Osteocyte (in vitro differentiated cells): ENCODE data around the gene SRSF10. TPM values are rescaled to one million over a fixed set of nuclear protein-coding genes. Genes with fewer than 3 reads are reported as not detected.

Experiments
- DNase-seq: peaks from one replicate; pipeline ENCODE4 v3.0.0; 2021; ENCODE audit warnings: mixed read lengths; ENCODE audit not compliant: unreplicated experiment; ENCODE audit errors: extremely low spot score
- H3K27ac Mint-ChIP-seq: one replicate; pipeline ENCODE4 v1.8.0; 2021; ENCODE audit warnings: mild to moderate bottlenecking, mixed read lengths; ENCODE audit not compliant: unreplicated experiment
- H3K27me3 Mint-ChIP-seq: one replicate; pipeline ENCODE4 v1.8.0; 2021; ENCODE audit warnings: mixed read lengths; ENCODE audit not compliant: unreplicated experiment
- H3K36me3 Mint-ChIP-seq: one replicate; pipeline ENCODE4 v1.8.0; 2021; ENCODE audit warnings: mixed read lengths; ENCODE audit not compliant: unreplicated experiment
- H3K4me1 Mint-ChIP-seq: one replicate; pipeline ENCODE4 v1.8.0; 2021; ENCODE audit warnings: mixed read lengths; ENCODE audit not compliant: unreplicated experiment
- H3K4me3 Mint-ChIP-seq: one replicate; pipeline ENCODE4 v1.8.0; 2021; ENCODE audit warnings: mild to moderate bottlenecking, moderate library complexity, mixed read lengths; ENCODE audit not compliant: unreplicated experiment
- H3K9me3 Mint-ChIP-seq: one replicate; pipeline ENCODE4 v1.8.0; 2021; ENCODE audit warnings: mixed read lengths; ENCODE audit not compliant: unreplicated experiment
- total RNA-seq: library from RNA; stranded (reverse); gene quantifications from 2 replicates; pipeline ENCODE4 v1.2.1, GENCODE V29; 2021
- TF ChIP-seq, protein P1 (sequence below): fragments of 200-600 bp; sonication (generic); IDR thresholded peaks from 2 replicates; pipeline ENCODE4 v1.5.0; 2021; ENCODE audit warnings: antibody characterized with exemption, mild to moderate bottlenecking, moderate library complexity

The SRSF10 gene
- total RNA-seq, 1 donor from 2014 or later, result 93.3 TPM

DNA sequence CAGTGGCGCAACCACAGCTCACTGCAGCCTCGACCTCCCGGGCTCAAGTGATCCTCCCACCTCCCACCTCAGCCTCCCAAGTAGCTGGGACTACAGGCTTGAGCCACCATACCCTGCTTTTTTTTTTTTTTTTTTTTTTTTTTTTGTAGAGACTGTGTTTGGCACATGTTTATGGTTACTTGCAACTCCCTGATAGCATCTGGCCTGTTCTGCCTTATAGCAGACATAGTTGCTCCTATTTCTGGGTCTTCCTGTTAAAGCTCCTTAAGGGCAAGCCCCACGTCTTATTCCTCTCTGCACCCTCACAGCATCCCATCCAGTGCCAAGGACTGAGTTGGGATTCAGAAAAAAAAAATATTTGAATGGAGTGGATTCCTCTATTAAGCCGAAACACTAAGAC lies 49.9 kb downstream of the SRSF10 start:
- H3K4me3 Mint-ChIP-seq, result no peak overlapping the region
- TF ChIP-seq, protein P1, sequence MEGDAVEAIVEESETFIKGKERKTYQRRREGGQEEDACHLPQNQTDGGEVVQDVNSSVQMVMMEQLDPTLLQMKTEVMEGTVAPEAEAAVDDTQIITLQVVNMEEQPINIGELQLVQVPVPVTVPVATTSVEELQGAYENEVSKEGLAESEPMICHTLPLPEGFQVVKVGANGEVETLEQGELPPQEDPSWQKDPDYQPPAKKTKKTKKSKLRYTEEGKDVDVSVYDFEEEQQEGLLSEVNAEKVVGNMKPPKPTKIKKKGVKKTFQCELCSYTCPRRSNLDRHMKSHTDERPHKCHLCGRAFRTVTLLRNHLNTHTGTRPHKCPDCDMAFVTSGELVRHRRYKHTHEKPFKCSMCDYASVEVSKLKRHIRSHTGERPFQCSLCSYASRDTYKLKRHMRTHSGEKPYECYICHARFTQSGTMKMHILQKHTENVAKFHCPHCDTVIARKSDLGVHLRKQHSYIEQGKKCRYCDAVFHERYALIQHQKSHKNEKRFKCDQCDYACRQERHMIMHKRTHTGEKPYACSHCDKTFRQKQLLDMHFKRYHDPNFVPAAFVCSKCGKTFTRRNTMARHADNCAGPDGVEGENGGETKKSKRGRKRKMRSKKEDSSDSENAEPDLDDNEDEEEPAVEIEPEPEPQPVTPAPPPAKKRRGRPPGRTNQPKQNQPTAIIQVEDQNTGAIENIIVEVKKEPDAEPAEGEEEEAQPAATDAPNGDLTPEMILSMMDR, result no peak
- no peak for DNase-seq
- H3K27me3 Mint-ChIP-seq, result peaks cover 20% of the 10 kb centered on the region
- H3K9me3 Mint-ChIP-seq, result no peaks in the 10 kb centered on the region
- no peak overlapping the region for H3K27ac Mint-ChIP-seq
- no peaks in the 10 kb centered on the region for H3K36me3 Mint-ChIP-seq
- peaks cover 8% of the 10 kb centered on the region for H3K4me1 Mint-ChIP-seq

DNA sequence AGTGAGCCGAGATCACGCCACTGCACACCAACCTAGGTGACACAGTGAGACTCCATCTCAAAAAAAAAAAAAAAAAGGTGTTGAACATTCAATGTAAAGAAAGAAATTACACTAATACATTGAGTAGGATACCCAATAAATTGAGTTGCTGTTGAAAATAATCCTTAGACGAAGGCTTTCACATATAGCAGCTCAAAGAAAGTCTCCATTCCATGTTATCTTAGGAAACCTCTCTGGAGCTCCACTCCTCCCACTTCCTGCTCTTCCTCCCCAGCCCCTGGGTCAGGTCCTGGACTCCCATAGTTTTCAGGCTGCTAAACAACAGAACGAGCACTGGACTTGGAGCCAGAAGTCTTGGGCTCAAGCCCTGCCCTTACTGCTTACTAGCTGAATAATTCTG lies 51.3 kb downstream of the SRSF10 start:
- H3K27ac Mint-ChIP-seq, result no peak overlapping the region
- no peaks in the 10 kb centered on the region for H3K36me3 Mint-ChIP-seq
- DNase-seq, result no peak
- H3K27me3 Mint-ChIP-seq, result peaks cover 21% of the 10 kb centered on the region
- H3K9me3 Mint-ChIP-seq, result no peaks in the 10 kb centered on the region
- TF ChIP-seq, protein P1, result no peak
- no peak overlapping the region for H3K4me3 Mint-ChIP-seq
- peaks cover 8% of the 10 kb centered on the region for H3K4me1 Mint-ChIP-seq

DNA sequence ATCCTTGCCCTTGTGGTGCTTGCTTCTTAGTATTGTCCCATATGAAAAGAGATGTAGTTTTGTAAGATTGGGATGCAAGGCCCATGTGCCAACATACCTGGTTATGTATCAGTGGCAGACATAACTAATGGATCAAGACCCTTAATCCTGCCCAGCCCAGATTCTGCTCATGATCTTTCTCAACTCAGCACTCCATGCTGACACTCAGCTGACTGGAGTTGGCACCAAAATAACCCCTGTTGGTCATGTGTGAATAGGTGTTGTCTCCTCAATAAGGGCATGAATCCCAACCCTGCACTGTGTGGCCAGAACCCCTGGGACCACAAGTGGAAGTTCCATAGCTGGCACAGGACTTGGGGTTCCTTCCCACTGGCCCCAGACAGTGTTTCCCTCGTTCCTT lies 53.0 kb downstream of the SRSF10 start:
- no peak for DNase-seq
- no peak overlapping the region for H3K4me3 Mint-ChIP-seq
- no peak overlapping the region for H3K27ac Mint-ChIP-seq

DNA sequence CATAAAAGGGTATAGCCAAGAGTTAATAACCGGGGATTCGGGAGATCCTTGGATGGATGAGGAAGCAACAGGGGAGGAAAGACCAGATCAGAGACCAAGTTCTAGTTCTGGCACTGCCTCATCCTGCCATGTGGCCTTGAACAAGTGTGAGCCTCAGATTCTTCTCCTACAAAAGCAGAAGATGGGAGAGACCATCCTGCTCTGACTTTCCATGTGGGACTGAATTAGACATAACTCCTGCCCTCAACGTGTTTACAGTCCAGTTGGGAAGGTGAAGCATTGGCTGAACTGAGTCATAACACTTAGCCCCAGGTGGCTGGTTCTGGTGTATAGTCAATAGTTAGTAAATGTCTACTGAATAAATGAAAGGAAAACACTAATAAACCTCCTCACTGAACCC lies 54.8 kb downstream of the SRSF10 start:
- Mint-ChIP-seq H3K36me3 (no peaks in the 10 kb centered on the region), H3K4me1 (no peaks in the 10 kb centered on the region), H3K9me3 (no peaks in the 10 kb centered on the region), H3K4me3 (no peak overlapping the region), H3K27me3 (peaks cover 15% of the 10 kb centered on the region), H3K27ac (no peak overlapping the region)
- no peak for DNase-seq
- TF ChIP-seq, protein P1, result no peak

More for the DNA sequence above, 53.0 kb downstream of the SRSF10 start:
- no peaks in the 10 kb centered on the region for H3K36me3 Mint-ChIP-seq
- peaks cover 18% of the 10 kb centered on the region for H3K27me3 Mint-ChIP-seq
- peaks cover 8% of the 10 kb centered on the region for H3K4me1 Mint-ChIP-seq
- no peaks in the 10 kb centered on the region for H3K9me3 Mint-ChIP-seq
- TF ChIP-seq, protein P1, result no peak

DNA sequence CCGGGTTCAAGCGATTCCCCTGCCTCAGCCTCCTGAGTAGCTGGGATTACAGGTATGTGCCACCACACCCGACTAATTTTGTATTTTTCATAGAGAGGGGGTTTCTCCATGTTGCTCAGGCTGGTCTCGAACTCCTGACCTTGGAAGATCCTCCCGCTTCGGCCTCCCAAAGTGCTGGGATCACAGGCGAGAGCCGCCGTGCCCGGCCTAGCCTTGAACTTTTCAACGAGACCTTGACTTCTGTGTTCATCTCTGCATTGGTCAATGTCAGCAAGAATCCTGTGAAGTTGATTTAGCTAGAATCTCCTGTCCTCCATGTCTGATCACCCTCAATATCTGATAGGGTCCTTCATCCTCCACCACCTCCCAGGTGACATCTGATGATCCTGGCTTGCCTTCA lies 55.5 kb downstream of the SRSF10 start:
- TF ChIP-seq, protein P1, result no peak
- Mint-ChIP-seq H3K27me3 (peaks cover 15% of the 10 kb centered on the region), H3K9me3 (no peaks in the 10 kb centered on the region), H3K27ac (no peak overlapping the region), H3K4me3 (no peak overlapping the region), H3K36me3 (no peaks in the 10 kb centered on the region), H3K4me1 (no peaks in the 10 kb centered on the region)
- no peak for DNase-seq
